Omental fat pad (tissue), 4 donors: ENCODE data around the gene SYNC. TPM values are rescaled to one million over a fixed set of nuclear protein-coding genes. Genes with fewer than 3 reads are reported as not detected.
A peak's percentile ranks its signal among the peaks of the same experiment; 100 is the strongest.

Experiments used
- ATAC-seq: fragments of 150-250 bp; one replicate; pipeline ENCODE4 v1.9.1; 2016; ENCODE audit warnings: mild to moderate bottlenecking, moderate library complexity; ENCODE audit not compliant: low FRiP score
- DNase-seq: peaks from one replicate; pipeline ENCODE4 v3.0.0-alpha.2; 2019; ENCODE audit warnings: low spot score
- CTCF ChIP-seq, 3 donors: fragments of 450-650 bp; IDR thresholded peaks; one replicate each; pipeline ENCODE4 v1.5.1; 2016 to 2017; ENCODE audit warnings: antibody characterized with exemption in 3 of 3, mild to moderate bottlenecking in 3 of 3, moderate library complexity in 2 of 3
- total RNA-seq, 4 donors: library from RNA; depleted of rRNA; stranded (reverse); fragments of >200 nt; gene quantifications; one replicate each; pipeline ENCODE4 v1.1.0, GENCODE V29; 2016

Gene SYNC
- total RNA-seq, 4 donors from 2014 or later = 14.8 to 27.4 (median 22.1) TPM

GRCh38 chr1:32743380-32744070, 41.0 kb upstream of the SYNC start:
- no peak for TF ChIP-seq CTCF (IDR thresholded peaks at IDR 0.05)
- DNase-seq = no peak
- ATAC-seq = no peak

DNA sequence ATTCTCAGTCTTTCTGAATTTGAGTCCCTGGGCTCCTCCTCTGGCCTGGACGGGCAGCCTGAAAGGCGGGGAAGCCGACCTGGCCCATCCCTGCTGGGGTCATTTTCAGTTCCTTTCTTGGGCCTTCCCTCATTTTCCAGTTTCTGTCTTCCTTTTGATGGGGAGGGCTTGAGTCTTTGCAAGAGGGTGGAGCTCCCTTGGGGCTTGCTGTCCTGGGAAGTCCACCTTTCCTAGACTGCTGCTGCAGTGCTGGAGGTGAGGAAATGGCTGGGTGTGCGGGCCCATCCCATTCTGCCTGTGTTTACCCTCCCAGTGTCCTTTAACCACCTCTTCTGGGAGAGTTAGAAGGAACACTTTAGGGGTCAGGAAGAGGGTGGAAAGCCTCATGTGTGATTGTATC, 40.4 kb upstream of the SYNC start:
- ATAC-seq = peak; percentile 29
- no peak for DNase-seq
- TF ChIP-seq CTCF (IDR thresholded peaks at IDR 0.05) = no peak

GRCh38 chr1:32742199-32742947, 39.8 kb upstream of the SYNC start:
- no peak for TF ChIP-seq CTCF (IDR thresholded peaks at IDR 0.05)
- ATAC-seq (peak; percentile 41), DNase-seq (no peak)

DNA sequence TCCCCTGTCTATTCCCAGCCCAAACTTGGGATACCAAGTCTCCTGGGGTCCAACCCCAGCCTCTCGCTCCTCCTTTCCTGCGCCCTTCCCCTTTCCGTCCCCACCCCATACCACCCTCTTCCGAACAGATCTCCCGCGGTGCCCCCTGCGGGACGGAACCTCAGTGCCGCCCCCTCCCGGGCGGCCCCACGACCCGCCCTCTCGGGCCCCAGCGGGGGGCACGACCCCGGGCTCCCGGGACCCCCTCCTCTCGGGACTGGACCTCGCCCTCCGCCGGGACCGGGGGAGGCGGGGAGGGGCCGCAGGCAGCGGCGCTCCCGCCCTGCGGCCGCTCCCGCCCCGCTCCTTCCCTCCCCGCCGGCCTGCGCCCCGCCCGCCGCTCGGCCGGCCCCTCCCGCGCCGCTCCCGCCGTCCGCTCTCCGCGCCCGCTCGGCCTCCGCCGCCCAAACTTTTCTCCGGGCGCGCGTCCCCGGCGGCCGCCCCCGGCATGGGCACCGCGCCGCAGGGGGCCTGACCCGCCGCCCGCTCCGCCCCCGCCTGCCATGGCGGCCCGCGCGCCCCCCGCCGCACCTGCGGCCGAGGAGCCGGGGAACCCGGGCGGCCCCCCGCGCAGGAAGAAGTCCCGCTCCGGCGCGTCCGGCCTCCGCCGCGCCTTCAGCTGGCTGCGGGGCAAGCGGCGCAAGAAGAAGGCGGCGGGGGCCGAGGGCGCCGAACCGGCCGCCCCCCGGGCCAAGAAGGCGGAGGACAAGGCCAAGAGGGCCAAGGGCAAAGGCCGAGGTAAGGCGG, 39.0 kb upstream of the SYNC start:
- TF ChIP-seq CTCF (IDR thresholded peaks at IDR 0.05) = no peak
- DNase-seq (no peak), ATAC-seq (peak; percentile 61)

DNA sequence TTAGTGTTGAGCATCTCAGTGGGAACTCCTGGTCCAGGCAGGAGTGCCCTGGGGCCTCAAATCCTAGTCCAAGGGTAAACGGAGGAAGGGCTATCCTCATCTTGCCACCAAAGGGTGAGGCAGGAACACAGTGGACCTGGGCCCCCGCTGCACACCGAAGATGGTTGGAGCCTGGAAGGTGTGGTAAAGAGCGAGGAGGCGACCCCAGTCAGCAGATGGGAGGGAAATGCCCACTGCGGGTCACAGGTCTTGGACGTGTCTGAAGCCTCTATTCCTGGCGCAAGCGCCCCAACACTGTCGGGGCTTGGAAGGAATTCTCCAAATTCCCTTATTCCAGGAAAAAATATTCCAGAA, 38.5 kb upstream of the SYNC start:
- DNase-seq (no peak), ATAC-seq (no peak)
- no peak for TF ChIP-seq CTCF (IDR thresholded peaks at IDR 0.05)

DNA sequence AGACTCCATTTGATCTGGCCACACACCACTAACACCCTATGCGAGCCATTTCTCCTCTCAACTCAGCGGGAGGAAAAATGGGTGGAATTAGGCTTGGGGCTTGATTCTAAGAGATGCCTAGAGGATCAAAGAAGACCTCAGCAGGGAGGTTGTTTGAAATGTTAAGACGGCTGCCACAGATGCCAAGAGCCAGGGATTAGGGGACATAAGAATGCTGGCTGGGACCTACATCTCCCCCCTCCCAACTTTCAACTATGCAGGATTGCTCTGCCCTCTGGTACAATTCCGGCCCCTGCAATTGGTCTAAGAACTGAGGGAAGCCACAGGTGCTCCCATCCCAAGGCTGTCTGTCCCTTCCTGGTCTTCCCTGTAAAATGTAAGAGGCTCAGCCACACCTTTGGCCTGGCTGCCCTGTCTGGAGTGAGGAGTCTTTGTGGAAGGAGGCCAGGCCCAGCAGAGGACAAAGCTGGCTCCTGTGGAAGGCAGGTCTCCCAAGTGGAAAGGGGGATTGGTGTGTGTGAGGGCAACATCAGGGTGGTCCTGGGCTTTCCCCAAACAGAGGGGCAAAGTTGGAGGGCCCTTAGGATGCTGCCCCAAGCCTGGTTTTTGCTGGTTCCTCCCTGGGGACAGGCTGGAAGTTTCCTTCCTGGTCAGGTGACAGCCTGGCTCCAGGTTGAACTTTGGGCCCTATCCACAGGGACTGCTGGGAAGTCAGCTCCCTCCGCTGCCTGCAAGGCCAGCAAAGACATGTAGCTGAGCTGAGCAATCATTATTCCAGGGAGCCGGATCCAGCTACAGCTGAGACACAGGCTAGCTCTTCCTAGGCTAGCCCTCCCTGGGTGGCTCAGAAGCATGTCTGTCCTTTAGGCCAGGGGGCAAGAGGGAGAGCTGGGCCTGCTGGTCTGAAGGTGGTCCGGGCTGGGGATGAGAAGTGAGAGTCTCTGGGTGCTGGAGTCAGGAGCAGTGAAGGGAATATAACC, 34.5 kb upstream of the SYNC start:
- DNase-seq (no peak), ATAC-seq (no peak)
- TF ChIP-seq CTCF (IDR thresholded peaks at IDR 0.05) = no peak
